HG03575 (cell line): Measurements from ENCODE around the gene WFDC1.
"Not testable (repeated sequence)": the region's sequence is repeated elsewhere in the genome, so short reads cannot be mapped to it uniquely, and the experiment has no call there.

Experiments
- ATAC-seq: cut with Tn5 transposase; IDR thresholded peaks from one replicate; pipeline ENCODE4 v1.9.1; 2021; ENCODE audit not compliant: unreplicated experiment, insufficient number of reproducible peaks, low FRiP score; ENCODE audit errors: extremely low read depth

The WFDC1 gene

DNA sequence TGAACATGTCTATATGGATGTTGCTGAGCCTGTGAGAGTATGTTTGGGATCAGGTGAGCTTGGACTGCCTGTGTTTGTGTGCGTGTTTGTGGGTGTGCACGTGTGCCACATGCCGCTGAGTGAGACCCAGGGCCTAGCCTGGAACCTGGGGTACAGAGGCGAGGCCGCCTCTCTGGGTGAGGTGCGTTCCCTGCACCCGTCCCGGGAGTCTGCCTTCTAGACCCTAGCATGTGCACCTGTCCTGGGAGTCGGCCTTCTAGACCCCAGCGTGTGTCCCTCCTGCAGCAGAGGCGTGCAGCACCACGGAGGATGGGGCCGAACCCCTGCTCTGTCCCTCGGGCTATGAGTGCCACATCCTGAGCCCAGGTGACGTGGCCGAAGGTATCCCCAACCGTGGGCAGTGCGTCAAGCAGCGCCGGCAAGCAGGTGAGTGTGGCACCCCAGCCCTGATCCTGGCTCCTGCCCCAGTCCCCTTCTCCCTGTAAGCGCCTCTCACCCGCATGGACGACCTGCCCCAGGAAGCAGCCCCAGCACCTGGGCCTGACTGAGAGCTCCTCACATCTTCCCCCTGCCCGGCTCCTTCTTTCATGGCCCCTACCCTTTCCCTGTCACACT is 24.6 kb downstream of the WFDC1 start:
- ATAC-seq: no peak

DNA sequence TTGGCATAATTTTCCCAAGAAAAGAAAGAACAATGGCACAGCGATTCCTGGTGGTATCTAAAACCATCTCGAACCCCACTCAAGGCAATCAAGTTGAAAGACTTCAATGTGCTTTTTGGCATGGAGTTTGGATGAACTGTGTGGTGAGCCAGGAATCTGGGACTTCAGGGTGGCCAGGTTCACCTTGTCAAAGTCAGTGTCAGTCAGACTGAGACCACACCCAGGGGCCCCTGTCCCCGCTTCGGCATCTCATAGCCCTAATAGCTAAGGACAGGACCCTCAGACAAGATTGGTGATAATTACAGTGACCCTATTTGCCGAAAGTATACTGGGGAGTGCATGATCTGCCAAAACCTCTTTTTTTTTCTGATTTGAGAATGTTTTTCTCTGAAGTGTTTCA is 25.8 kb downstream of the WFDC1 start:
- no peak for ATAC-seq

DNA sequence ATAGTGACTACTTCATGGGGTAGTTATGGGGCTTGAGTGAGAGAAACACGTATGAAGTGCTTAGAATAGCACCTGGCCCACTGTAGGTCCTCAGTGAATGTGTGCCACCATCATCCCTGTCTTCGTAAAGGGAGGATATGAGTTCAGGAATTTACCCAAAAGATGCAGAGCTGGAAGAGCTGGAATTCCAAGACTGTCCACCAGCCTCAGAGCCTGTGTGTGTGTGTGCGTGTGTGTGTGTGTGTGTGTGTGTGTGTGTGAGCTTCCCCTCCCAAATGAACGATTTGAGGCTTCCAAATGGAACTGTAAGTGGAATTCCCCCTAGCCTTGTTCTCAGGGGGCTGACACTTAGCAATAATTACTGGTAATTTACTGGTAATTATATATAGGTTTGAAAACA is 27.3 kb downstream of the WFDC1 start:
- ATAC-seq: no peak

- no peak for ATAC-seq
Measured at GRCh38 chr16:84322749-84323148, 28.1 kb downstream of the WFDC1 start.

GRCh38 chr16:84323606-84324005 is 28.9 kb downstream of the WFDC1 start:
- ATAC-seq: no peak

DNA sequence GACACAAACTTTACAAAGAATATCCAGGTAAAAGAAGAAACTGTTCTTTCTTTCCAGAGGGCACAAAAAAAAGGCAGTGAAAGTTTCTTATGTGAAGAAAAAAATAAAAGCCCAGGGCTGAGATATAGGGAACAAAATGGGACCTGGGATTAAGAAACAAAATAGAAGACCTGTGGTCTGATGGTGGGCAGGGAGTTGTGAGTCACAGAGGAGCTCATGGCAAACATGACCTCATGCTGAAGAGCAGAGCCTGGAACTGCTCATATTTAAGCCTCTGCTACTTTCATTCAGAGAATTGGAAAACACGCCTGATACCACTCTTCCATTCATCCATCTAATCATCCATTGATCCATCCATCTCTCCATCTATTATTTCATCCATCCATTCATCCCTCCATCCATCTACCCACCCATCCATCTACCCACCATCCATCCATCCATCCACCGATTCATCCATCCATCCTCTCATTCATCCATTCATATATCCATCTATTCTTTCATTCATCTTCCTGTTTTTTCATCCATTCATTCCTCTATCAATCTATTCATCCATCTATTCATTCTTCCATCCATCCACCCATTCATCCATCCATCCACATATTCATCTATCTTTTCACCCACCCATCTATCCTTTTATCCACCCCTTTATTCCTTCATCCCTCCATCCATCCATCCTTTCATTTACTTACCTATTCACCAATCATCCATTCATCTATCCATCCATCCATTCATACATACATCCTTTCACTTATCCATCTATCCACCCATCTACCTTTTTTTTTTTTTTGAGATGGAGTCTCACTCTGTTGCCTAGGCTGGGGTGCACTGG is 30.0 kb downstream of the WFDC1 start:
- no peak for ATAC-seq

GRCh38 chr16:84326545-84326944 is 31.9 kb downstream of the WFDC1 start:
- no peak for ATAC-seq

DNA sequence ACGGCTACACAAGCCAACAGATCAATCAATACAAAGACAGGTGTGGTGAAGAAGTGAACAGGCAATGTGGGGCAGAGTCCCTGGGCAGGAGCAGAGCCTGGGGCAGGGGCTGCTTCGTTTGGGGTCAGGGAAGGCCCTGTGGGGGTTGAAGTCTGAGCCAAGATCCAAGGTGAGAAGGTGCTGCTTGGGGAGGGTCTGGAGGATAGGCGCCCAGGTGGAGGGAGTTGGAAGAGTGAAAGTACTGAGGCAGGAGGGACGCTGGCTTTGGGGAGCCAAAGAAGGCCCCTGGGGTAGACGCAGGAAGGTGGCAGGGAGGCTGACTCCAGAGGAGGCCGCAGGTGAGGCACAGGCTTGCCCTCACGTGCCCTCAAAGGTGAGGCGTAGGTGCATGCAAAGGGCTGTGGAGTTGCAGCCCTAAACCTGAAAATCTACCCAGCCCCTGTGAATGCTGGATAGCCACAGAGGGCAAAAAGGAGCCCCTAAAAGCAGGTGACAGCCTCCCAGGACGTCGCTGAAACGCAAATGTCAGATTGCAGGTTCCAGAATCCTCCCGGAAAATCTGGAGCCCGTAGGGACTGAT is 33.3 kb downstream of the WFDC1 start:
- no peak for ATAC-seq

GRCh38 chr16:84329016-84329415 is 34.3 kb downstream of the WFDC1 start:
- no peak for ATAC-seq

- ATAC-seq: no peak
Measured at GRCh38 chr16:84329843-84330684, 35.4 kb downstream of the WFDC1 start.

GRCh38 chr16:84330685-84331050 is 36.0 kb downstream of the WFDC1 start:
- no peak for ATAC-seq

DNA sequence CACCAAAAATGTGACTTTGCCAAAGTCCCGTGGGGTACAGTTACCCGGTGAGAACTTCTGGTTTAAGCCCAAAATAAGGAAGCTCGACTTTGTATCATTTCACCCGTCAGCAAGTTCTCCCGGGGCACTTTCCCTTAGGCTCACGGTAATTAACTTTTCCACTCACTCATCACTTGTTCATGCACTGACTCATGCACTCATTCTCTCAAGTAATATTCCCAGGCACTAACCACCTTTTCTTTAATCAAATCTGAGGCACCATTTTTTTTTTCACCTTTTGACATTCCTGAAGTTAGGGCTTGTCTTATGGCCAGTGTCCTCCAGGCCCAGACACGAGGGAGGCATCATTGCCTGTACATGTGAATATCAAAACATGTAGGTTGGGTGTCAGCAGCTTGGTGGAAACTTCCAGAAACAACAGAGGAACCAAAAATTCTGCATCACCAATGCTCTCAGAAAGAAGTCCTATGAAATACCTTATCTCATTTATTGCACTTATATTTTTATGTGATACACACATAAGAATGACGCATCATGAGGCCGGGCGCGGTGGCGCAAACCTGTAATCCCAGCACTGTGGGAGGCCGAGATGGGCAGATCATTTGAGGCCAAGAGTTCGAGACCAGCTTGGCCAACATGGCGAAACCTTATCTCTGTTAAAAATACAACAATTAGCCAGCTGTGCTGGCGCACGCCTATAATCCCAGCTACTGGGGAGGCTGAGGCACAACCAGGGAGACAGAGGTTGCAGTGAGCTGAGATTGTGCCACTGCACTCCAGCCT is 37.5 kb downstream of the WFDC1 start:
- ATAC-seq: no peak

DNA sequence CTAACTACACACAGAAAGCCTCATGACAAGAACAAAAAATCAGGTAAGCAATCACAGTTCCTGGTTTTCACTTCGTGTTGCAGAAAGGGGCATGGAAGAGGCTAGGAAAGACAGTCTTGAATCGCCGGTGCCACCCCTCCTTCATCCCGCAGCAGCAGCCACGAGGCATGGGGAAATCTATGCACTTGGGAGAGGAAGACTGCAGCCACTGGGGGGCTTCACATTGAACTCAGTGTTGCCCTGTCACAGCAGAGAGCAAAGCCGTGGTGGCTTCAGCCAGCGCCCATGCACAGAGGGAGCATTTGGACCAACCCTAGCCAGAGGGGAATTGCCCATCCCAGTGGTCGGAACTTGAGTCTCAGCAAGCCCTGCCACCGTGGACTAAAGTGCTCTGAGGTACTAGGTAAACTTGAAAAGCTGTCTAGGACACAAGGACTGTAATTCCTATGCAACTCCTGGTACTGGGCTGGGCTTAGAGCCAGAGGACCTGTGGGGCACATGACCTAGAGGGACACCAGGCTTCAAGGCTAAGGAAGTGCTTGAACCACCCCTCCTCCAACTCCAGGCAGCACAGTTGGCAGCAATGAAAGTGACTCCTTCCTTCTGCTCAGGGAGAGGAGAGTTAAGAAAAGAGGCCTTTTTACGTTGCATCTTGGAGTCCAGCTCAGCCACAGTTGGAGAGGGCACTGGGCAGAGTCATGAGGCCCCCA is 38.5 kb downstream of the WFDC1 start:
- ATAC-seq: no peak

DNA sequence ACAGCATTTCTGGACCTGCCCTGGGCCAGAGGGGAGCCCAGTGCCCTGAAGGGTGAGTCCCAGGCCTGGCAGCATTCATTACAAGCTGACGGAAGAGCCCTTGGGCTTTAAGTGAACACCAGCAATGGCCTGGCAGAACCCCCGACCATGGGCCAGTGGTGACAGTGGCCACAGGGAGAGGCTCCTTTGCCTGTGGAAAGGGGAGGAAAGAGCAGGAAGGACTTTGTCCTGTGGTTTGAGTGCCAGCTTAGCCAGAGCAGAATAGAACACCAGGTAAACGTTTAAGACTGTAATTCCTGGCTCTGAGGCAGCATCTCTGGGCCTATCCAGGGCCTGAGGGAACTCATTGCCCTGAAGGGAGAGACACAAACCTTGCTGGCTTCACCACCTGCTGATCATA is 39.4 kb downstream of the WFDC1 start:
- no peak for ATAC-seq

DNA sequence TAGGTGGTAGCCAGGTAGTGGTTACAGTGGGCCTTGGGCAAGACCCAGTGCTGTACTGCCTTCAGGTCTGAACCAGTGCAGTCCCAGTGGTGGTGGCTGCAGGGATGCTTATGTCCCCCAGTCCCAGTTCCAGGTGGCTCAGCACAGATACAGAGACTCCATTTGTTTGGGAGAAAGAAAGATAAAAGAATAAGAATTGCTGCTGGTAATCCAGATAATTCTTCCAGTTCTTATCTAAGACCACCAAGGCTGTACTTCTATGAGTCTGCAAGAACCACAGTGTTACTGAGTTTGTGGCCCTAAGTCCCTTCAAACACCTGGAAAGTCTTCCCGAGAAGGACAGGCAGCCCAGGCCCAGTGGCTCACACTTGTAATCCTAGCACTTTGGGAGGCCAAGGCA is 39.8 kb downstream of the WFDC1 start:
- ATAC-seq: no peak

DNA sequence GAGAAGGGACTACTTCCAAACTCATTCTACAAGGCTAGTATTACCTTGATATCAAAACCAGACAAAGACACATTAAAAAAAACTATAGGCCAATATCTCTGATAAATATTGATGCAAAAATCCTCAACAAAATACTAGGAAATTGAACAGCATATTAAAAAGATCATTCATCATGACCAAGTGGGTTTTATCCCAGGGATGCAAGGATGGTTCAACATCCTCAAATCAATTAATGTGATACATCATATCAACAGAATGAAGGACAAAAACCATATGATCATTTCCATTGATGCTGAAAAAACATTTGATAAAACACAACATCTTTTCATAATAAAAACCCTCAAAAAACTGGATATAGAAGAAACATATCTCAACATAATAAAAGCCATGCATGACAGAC is 42.6 kb downstream of the WFDC1 start:
- ATAC-seq: not testable (repeated sequence)

GRCh38 chr16:84339311-84339710 is 44.6 kb downstream of the WFDC1 start:
- ATAC-seq: no peak

GRCh38 chr16:84339766-84340165 is 45.1 kb downstream of the WFDC1 start:
- no peak for ATAC-seq
